WTC11 (cell line): Measurements from ENCODE around the gene RACK1.

ENCODE experiments used
- CBFB ChIP-seq: sonication (generic); formaldehyde crosslinking; IDR thresholded peaks from 2 replicates; pipeline ENCODE4 v1.8.1; 2022; ENCODE audit warnings: mild to moderate bottlenecking, low read depth, missing genetic modification reagents
- SP1 ChIP-seq: sonication (generic); formaldehyde crosslinking; conservative IDR thresholded peaks from 2 replicates; pipeline ENCODE4 v1.8.1; 2022; ENCODE audit warnings: missing genetic modification reagents
- TF ChIP-seq, protein P1 (sequence below): sonication (generic); formaldehyde crosslinking; IDR thresholded peaks from 2 replicates; pipeline ENCODE4 v1.8.1; 2022; ENCODE audit warnings: low read depth, missing genetic modification reagents, borderline replicate concordance

DNA sequence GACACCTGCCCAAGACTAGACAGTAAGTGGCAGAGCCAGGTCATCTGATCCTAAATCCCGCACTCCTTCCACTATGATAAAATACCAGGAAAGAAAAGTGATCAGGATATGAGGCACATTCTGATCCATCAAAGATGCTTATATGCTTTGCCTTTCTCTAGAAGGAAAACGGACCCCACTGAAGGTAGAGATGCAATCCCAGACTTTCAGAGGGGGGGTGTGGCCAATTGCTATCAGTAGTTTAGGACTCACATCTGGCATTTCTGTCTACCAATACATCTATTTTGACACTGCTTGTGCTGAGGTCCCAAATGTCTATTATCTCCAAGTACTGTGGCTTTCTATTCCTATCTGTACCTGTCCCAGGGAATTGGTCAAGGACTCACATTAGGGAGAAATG lies 15.6 kb upstream of the RACK1 start:
- TF ChIP-seq CBFB (CRISPR knock-in tag) (no peak), SP1 (no peak)
- TF ChIP-seq, protein P1, sequence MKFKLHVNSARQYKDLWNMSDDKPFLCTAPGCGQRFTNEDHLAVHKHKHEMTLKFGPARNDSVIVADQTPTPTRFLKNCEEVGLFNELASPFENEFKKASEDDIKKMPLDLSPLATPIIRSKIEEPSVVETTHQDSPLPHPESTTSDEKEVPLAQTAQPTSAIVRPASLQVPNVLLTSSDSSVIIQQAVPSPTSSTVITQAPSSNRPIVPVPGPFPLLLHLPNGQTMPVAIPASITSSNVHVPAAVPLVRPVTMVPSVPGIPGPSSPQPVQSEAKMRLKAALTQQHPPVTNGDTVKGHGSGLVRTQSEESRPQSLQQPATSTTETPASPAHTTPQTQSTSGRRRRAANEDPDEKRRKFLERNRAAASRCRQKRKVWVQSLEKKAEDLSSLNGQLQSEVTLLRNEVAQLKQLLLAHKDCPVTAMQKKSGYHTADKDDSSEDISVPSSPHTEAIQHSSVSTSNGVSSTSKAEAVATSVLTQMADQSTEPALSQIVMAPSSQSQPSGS (CRISPR knock-in tag): no peak
